GM12865 (cell line): ENCODE data around the gene RIN3.

Source experiments
- DNase-seq: peaks from one replicate; pipeline ENCODE4 v3.0.0; 2010; ENCODE audit warnings: low read depth
- H3K4me3 ChIP-seq: 2 replicates; pipeline ENCODE4 v1.5.1; 2011; ENCODE audit warnings: mild to moderate bottlenecking, low read depth, low read length, control low read depth
- TF ChIP-seq, protein P1 (sequence below): IDR thresholded peaks from 2 replicates; pipeline ENCODE4 v1.5.1; 2011; ENCODE audit warnings: low read length, control low read depth, low read depth, inconsistent platforms; ENCODE audit not compliant: insufficient read depth; ENCODE audit errors: missing control alignments

Gene RIN3

GRCh38 chr14:92688434-92689375, 175.1 kb downstream of the RIN3 start:
- H3K4me3 ChIP-seq = no peak overlapping the region
- TF ChIP-seq, protein P1, sequence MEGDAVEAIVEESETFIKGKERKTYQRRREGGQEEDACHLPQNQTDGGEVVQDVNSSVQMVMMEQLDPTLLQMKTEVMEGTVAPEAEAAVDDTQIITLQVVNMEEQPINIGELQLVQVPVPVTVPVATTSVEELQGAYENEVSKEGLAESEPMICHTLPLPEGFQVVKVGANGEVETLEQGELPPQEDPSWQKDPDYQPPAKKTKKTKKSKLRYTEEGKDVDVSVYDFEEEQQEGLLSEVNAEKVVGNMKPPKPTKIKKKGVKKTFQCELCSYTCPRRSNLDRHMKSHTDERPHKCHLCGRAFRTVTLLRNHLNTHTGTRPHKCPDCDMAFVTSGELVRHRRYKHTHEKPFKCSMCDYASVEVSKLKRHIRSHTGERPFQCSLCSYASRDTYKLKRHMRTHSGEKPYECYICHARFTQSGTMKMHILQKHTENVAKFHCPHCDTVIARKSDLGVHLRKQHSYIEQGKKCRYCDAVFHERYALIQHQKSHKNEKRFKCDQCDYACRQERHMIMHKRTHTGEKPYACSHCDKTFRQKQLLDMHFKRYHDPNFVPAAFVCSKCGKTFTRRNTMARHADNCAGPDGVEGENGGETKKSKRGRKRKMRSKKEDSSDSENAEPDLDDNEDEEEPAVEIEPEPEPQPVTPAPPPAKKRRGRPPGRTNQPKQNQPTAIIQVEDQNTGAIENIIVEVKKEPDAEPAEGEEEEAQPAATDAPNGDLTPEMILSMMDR = no peak
- no peak for DNase-seq

- TF ChIP-seq, protein P1 = peak; percentile 56
- DNase-seq = peak; percentile 66
- no peak overlapping the region for H3K4me3 ChIP-seq
Measured at GRCh38 chr14:92690171-92691011, 176.8 kb downstream of the RIN3 start.

GRCh38 chr14:92692822-92693226, 179.2 kb downstream of the RIN3 start:
- TF ChIP-seq, protein P1 = no peak
- no peak overlapping the region for H3K4me3 ChIP-seq
- no peak for DNase-seq

- DNase-seq = no peak
- no peak overlapping the region for H3K4me3 ChIP-seq
- TF ChIP-seq, protein P1 = no peak
Measured at GRCh38 chr14:92693998-92694795, 180.6 kb downstream of the RIN3 start.

GRCh38 chr14:92694807-92695206, 181.2 kb downstream of the RIN3 start:
- DNase-seq = no peak
- TF ChIP-seq, protein P1 = no peak
- H3K4me3 ChIP-seq = no peak overlapping the region

DNA sequence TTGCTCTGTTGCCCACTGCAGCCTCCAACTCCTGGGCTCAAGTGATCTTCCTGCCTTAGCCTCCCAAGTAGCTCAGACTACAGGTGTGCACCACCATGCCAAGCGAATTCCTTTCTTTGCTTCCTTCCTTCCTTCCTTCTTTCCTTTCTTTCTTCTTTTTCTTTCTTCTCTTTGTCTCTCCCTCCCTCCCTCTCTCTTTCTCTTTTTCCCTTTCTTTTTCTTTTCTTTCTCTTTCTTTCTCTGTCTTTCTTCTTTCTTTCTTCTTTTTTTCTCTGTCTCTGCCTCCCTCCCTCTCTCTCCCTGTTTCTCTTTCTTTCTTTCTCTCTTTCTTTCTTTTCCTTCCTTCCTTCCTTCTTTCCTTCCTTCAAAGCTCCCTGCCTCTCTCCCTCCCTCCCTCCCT, 182.0 kb downstream of the RIN3 start:
- TF ChIP-seq, protein P1 = no peak
- DNase-seq = no peak
- no peak overlapping the region for H3K4me3 ChIP-seq
